GM12801 (cell line): ENCODE results near the gene PALLD.

Experiments used
- CTCF ChIP-seq: IDR thresholded peaks from one replicate; pipeline ENCODE4 v1.5.1; 2011; ENCODE audit warnings: control low read depth; ENCODE audit not compliant: insufficient read length; ENCODE audit errors: extremely low read depth

The PALLD gene

GRCh38 chr4:168886351-168886750 is 389.5 kb downstream of the PALLD start:
- no peak for TF ChIP-seq CTCF

- TF ChIP-seq CTCF: no peak
Observed at GRCh38 chr4:168887809-168888208, 391.0 kb downstream of the PALLD start.

GRCh38 chr4:168888715-168889215 is 391.9 kb downstream of the PALLD start:
- TF ChIP-seq CTCF: no peak

- TF ChIP-seq CTCF: no peak
Observed at GRCh38 chr4:168891086-168891485, 394.2 kb downstream of the PALLD start.

- TF ChIP-seq CTCF: no peak
Observed at GRCh38 chr4:168891688-168892087, 394.8 kb downstream of the PALLD start.

GRCh38 chr4:168892475-168892874 is 395.6 kb downstream of the PALLD start:
- no peak for TF ChIP-seq CTCF

GRCh38 chr4:168893205-168893604 is 396.4 kb downstream of the PALLD start:
- no peak for TF ChIP-seq CTCF

- no peak for TF ChIP-seq CTCF
Observed at GRCh38 chr4:168893807-168894206, 397.0 kb downstream of the PALLD start.
